ENCODE data around the gene TRIM28.
"Not testable (repeated sequence)": the region's sequence is repeated elsewhere in the genome, so short reads cannot be mapped to it uniquely, and the experiment has no call there.

Gene TRIM28

GRCh38 chr19:58543826-58544590, at the start of gene TRIM28:
Gene TRIM28, plus strand, starts transcription at chr19:58544064. Its CDS starts 694 bp downstream, at chr19:58544758.
- peak; percentile 95 for DNase-seq (ENCODE audit: low read depth)

DNA sequence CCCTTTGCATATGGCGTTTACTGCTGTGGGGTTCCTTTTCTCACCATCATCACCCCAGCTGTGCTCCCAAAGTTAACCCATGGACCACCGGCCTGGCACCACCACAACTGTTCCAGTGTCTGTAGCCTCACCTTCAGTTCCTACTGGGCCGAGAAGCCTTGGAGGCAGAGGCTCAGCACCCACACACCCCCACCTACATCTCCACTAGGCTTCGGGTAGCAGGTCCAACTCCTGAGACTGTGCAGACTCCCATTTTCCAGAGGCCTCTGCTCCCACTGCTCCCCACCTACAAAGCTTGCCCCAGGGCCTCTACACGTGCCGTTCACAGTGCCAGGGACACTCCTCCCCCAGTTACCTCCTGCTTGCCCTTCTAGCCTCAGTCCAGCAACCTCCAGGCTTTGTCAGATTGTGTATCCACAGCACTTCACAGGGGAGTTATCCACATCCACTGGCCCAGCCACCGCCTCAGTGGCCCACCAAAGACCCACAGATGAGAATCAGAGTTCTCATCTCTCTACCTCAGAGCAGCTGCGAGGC, 46.2 kb upstream of the TRIM28 start:
- no peak for DNase-seq (ENCODE audit: low read depth)

GRCh38 chr19:58498316-58499020, 45.4 kb upstream of the TRIM28 start:
- no peak for DNase-seq (ENCODE audit: low read depth)

- peak; percentile 86 for DNase-seq (ENCODE audit: low read depth)
Measured at GRCh38 chr19:58499021-58499927, 44.6 kb upstream of the TRIM28 start.

DNA sequence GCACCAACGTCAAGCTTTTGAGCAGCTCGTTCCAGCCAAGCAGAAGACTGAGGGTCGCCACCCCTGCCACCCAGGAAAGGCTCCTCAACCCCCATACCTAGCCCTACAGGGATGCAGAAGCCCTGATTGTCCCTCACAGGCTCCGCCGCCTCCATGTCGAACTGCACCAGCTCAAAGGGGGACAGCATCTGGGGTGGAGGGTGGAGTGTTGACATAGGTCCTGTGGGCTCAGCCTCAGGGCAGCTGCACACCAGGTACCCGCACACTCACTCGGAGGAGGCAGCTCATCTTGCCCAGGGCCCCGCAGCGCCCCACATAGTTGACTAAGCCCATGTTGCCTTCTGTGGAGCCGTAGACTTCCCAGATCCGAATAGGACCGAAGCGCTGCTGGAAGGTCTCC, 43.6 kb upstream of the TRIM28 start:
- DNase-seq (ENCODE audit: low read depth), result no peak

- DNase-seq (ENCODE audit: low read depth), result not testable (repeated sequence)
Measured at GRCh38 chr19:58507602-58508223, 36.2 kb upstream of the TRIM28 start.

- no peak for DNase-seq (ENCODE audit: low read depth)
Measured at GRCh38 chr19:58509731-58510083, 34.2 kb upstream of the TRIM28 start.

DNA sequence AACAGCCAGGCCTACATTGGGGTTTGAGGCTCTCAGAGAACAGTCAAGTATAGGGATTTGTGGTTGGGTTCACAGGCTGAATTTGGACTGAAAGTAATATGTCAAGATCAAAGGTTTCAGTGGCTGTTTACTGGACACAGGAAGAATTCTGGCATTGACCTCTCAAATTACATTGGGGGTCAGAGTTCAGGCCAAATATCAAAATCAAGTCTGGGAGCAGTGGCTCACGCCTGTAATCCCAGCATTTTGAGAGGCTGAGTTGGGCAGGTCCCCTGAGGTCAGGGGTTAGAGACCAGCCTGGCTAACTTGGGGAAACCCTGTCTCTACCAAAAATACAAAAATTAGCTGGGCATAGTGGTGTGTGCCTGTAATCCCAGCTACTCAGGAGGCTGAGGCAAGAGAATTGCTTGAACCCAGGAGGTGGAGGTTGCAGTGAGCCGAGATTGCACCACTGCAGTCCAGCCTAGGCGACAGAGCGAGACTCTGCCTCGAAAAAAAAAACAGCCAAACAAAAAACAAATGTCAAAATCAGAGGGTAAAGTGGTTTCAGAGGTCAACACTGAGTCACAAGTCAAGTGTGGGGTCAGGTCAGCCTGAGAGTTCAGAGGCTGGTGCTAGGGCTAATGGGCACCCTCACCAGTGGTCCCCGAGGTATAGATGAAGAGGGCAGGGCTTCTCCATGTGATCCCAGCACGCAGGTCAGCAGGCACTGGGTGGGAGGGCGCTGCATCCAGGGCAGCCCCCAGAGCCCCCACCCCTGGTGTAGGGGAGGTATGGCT, 33.6 kb upstream of the TRIM28 start:
- DNase-seq (ENCODE audit: low read depth), result no peak

- no peak for DNase-seq (ENCODE audit: low read depth)
Measured at GRCh38 chr19:58511353-58512208, 32.3 kb upstream of the TRIM28 start, which contains the start of gene SLC27A5. Gene SLC27A5, minus strand, starts transcription at chr19:58511992. Its CDS starts 37 bp downstream, at chr19:58511955.

DNA sequence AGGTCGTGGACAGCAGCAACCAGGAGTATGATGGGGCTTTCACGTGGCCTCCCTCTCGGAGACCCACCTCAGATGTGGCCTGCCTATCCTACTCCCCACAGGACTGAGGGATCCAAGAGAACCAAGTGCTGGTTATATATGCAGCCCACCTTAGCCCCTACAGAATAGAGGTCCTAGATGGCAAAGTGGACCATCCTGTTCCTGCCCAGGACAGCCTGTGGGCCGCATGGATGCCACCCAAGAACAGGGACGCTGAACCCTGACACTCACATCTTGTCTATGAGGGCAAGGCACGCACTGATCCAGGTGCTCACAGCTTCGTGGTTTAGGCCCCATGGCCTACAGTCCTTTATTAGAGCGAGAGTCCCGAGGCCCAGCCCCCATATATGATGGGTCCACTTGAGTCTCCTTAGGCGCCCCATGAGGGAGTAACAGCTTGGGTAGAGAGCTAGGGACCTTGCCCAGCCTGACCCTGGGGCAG, 30.6 kb upstream of the TRIM28 start:
- DNase-seq (ENCODE audit: low read depth), result no peak

GRCh38 chr19:58513694-58514563, 29.9 kb upstream of the TRIM28 start:
- DNase-seq (ENCODE audit: low read depth), result no peak

DNA sequence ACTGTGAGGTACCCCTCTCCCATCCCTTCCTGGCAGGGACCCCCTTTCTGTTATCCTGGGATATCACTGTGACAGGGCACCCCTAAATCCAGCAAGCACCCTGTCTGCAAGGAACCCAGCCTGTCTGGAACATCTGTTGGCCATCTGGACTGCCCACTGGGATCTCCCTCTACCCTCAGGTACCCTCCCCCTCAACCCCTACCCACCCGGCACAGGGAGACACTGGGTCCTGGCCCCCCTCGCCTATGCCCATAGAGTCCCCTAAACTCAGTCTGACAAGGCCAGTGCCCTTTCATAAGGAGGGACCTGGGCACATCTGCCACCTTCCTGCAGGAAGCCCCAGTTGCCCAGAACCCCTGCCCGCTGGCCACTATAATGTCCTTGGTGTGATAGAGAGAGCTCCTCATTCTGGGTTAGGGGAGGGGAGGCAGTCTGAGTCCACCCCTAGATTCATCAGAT, 29.3 kb upstream of the TRIM28 start:
- DNase-seq (ENCODE audit: low read depth), result no peak

- DNase-seq (ENCODE audit: low read depth), result no peak
Measured at GRCh38 chr19:58515259-58515658, 28.6 kb upstream of the TRIM28 start.

DNA sequence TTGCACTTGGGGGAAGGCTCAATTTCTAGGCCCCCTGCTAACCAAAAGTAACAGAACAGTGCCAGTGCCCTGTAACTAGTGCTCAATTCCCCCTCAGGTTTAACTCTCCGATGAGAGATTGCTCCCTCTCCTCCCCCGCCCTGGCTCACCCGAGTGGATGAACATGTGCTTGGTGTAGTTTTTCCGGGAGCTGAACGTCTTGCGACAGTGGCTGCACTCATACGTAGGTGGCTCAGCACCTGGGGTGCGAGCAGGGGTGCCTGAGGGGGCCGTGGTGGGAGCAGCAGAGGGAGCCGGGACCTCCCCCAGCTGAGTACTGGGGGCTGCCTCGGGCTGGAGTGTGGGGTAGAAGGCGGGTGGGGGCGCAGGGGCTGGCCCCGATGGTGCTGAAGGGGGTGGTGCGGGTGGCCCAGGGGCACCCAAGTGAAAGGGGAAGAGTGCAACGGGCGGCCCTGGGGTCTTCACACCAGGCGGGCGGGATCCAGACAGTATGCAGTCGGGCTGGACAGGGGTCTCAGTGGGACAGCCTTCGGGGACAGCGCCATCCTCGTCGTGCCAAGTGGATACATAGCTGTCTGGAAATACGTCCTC, 27.5 kb upstream of the TRIM28 start:
- no peak for DNase-seq (ENCODE audit: low read depth)

DNA sequence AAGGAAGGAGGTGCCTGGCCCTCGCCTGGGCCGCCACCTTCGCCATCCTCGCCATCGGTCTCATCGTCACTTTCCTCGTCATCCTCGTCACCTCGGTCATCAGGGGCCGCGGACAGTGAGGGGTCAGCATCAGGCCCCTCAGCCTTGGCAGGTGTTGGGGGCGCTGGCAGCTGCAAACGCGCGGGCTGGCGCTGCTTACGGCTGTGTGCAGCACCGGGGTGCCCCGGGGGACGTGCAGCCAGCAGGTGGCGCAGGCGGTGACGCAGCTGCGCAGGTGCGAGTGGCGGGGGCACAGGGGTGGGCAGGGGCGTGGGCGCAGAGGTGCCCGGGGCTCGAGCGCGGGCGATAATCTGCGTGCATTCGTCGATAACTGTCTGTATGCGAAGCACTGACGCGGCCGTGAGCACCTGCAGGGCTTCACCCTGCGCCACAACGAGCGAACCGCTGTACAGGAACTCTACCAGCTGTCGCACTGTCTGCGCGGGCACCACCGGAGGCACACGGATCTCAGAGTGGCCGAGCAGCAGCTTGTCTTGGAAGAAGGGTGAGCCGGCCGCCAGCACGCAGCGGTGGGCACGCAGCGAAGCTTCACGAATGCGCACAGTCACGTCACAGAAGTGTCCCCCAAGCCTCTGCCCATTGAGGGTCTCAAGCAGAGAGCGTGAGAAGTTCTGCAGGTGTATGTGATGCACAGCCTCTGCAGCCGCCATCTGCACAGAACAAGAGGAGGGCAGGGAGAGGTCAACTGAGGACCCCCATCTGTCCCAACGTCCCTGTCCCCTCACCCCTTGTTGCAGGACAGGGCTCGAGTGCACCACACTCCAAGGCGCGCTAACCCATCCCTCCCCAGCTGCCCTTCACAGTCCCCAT, 26.7 kb upstream of the TRIM28 start:
- no peak for DNase-seq (ENCODE audit: low read depth)

DNA sequence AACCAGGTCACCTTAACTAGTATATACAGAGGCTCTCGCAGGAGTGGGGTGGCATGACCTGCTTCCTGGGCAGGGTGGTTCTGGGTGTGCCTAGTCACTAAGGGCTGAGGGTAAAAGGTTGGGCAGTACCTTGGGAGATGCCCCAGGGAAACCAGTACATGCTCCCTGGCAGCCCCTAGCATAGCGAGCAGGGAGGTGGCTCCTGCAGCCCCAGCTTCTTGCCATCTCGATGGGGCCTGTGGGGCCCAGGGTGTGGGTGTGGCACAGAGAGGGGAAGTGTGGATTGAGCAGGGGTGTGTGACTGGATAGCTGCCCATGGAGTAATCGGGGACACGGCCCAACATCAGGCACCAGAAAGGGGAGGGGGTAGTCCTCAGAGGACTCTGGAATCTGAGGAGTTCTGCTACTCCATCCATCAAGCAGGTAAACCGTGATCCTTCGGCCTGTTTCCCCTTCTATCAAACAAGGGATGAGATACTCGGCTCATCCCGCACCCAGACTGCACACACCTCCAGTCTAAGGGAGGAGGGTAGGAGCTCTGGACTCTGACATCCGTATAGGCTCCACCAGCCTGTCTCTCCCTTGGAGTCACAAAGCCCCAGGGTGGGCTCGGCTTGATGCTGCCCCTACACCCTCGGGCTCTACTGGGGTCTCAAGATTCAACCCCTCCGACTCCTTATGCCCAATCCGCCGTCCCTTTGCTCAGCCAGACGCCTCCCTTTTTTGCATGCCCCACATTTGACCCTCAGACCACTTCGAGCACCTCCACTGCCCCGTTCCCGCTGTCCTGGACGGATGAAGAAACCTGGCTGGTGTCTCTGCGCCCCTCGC, 25.4 kb upstream of the TRIM28 start:
- no peak for DNase-seq (ENCODE audit: low read depth)

- peak; percentile 32 for DNase-seq (ENCODE audit: low read depth)
Measured at GRCh38 chr19:58519087-58519354, 24.8 kb upstream of the TRIM28 start.
